HG02759 (cell line): Measurements from ENCODE around the gene OR5D14.

Experiments
- ATAC-seq: cut with Tn5 transposase; IDR thresholded peaks from one replicate; pipeline ENCODE4 v1.9.1; 2021; ENCODE audit warnings: mild to moderate bottlenecking, moderate library complexity; ENCODE audit not compliant: unreplicated experiment

The OR5D14 gene

GRCh38 chr11:55795256-55795655 lies at the start of gene OR5D14:
Gene OR5D14, plus strand, starts transcription at chr11:55795556. Its CDS starts 0 bp downstream, at chr11:55795556.
- ATAC-seq: no peak

GRCh38 chr11:55773138-55773537 lies 22.2 kb upstream of the OR5D14 start, which contains the start of gene OR5D13:
Gene OR5D13, plus strand, starts transcription at chr11:55773438. Its CDS starts 0 bp downstream, at chr11:55773438.
- ATAC-seq: no peak

GRCh38 chr11:55791606-55792005 lies 3.8 kb upstream of the OR5D14 start:
- no peak for ATAC-seq

GRCh38 chr11:55793321-55793720 lies 2.0 kb upstream of the OR5D14 start:
- no peak for ATAC-seq

GRCh38 chr11:55806248-55806647 lies 10.9 kb downstream of the OR5D14 start:
- no peak for ATAC-seq

GRCh38 chr11:55811067-55811466 lies 15.7 kb downstream of the OR5D14 start, which contains the start of gene OR5L1:
Gene OR5L1, plus strand, starts transcription at chr11:55811367. Its CDS starts 100 bp downstream, at chr11:55811467.
- ATAC-seq: no peak

GRCh38 chr11:55819330-55819729 lies 24.0 kb downstream of the OR5D14 start, which contains the start of gene OR5D18:
Gene OR5D18, plus strand, starts transcription at chr11:55819630. Its CDS starts 0 bp downstream, at chr11:55819630.
- ATAC-seq: no peak

GRCh38 chr11:55826919-55827318 lies 31.6 kb downstream of the OR5D14 start, which contains the start of gene OR5L2:
Gene OR5L2, plus strand, starts transcription at chr11:55827219. Its CDS starts 0 bp downstream, at chr11:55827219.
- ATAC-seq: no peak

- no peak for ATAC-seq
These were observed 43.1 kb downstream of the OR5D14 start, which contains the start of gene OR5D16 for GRCh38 chr11:55838452-55838851. Gene OR5D16, plus strand, starts transcription at chr11:55838752. Its CDS starts 0 bp downstream, at chr11:55838752.
